Stimulated activated CD4-positive, alpha-beta T cell treated with anti-CD3 and anti-CD28 coated beads, Interleukin-12 subunit alpha, Interleukin-12 subunit beta, amount 100 ng/mL, for 4 hours (primary cell): Measurements from ENCODE around the gene EVI5.

Experiments used
- DNase-seq: peaks from one replicate; pipeline ENCODE4 v3.0.0-alpha.2; 2020

EVI5 gene

GRCh38 chr1:92504291-92505014 lies 280.5 kb downstream of the EVI5 start:
- no peak for DNase-seq

- DNase-seq = no peak
Observed at GRCh38 chr1:92503926-92504285, 281.0 kb downstream of the EVI5 start.

- no peak for DNase-seq
Observed at GRCh38 chr1:92503043-92503925, 281.6 kb downstream of the EVI5 start.

GRCh38 chr1:92502247-92502646 lies 282.7 kb downstream of the EVI5 start:
- no peak for DNase-seq

GRCh38 chr1:92500552-92500951 lies 284.4 kb downstream of the EVI5 start:
- no peak for DNase-seq

DNA sequence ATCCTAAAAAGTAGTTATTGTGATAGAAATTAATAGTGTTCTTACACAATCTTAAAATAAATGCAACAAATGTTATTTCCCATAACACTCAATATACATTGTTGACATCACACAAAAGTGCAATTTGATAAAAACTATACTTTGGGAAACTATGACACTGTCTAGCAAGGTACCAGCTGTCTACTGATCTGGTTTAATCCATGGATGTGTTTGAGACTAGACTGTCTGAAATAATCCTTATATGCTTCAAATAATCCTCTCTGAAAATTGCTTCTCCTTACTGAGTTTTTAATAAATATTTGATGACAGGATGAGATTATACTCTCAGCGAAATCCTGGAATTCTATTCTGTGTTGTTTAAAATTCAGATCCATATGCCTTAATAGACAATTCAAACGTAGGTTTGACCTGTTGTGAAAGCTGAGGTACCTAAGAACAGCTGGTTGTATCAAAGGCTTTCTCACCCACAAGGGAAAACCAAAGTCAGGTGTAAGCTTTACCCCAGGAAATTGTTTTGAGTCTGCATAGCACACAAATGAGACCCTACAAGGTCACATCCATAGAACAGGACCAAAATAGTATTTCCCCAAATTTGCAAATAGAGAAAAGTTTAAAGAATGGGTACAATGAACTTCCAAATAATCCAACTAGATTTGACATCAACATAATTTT lies 289.4 kb downstream of the EVI5 start:
- DNase-seq = no peak

GRCh38 chr1:92494485-92495141 lies 290.3 kb downstream of the EVI5 start:
- no peak for DNase-seq

- DNase-seq = no peak
Observed at GRCh38 chr1:92493139-92493538, 291.8 kb downstream of the EVI5 start.

DNA sequence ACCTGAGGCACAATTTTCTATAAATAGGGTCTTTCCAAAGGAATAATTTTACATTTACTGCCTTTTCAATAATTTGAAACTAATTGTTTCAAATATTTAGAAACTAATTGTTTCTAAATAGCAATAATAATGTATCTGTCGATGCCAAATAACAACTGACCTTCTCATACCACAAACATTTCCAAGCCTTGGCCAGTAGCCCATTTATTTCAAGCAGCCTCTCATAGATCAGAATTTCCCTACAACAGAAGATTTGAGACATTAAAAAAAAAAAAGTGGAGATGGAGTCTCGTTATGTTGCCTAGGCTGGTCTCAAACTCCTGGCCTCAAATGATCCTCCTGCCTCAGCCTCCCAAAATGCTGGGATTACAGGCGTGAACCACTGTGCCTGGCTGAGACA lies 296.1 kb downstream of the EVI5 start:
- DNase-seq = no peak

DNA sequence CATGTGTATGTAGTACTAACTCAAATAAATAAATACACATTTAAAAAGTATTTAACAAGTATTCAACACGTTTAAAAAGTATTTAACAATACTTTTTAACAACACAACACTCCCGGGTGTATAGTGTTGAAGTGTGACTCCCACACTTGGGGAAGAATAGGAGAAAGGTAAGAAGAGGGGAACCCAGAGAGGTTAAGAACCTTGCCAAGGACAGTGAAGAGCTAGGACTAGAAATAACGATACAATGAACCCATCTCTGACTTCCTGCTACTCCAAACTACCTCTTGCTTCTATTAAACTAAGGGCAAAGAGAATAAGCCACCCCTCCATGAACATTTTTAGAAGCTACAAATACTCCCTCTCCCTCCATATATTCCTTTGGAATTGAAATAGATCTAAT lies 296.5 kb downstream of the EVI5 start:
- DNase-seq = no peak

GRCh38 chr1:92487078-92487605 lies 297.8 kb downstream of the EVI5 start:
- no peak for DNase-seq

GRCh38 chr1:92486251-92487077 lies 298.4 kb downstream of the EVI5 start, which contains the start of gene GFI1:
GFI1 (minus strand) TSS chr1:92486925; CDS start chr1:92483487, 3,438 bp downstream.
- DNase-seq = peak; percentile 65

- peak; percentile 87 for DNase-seq
Observed at GRCh38 chr1:92485381-92486250, 299.3 kb downstream of the EVI5 start.

DNA sequence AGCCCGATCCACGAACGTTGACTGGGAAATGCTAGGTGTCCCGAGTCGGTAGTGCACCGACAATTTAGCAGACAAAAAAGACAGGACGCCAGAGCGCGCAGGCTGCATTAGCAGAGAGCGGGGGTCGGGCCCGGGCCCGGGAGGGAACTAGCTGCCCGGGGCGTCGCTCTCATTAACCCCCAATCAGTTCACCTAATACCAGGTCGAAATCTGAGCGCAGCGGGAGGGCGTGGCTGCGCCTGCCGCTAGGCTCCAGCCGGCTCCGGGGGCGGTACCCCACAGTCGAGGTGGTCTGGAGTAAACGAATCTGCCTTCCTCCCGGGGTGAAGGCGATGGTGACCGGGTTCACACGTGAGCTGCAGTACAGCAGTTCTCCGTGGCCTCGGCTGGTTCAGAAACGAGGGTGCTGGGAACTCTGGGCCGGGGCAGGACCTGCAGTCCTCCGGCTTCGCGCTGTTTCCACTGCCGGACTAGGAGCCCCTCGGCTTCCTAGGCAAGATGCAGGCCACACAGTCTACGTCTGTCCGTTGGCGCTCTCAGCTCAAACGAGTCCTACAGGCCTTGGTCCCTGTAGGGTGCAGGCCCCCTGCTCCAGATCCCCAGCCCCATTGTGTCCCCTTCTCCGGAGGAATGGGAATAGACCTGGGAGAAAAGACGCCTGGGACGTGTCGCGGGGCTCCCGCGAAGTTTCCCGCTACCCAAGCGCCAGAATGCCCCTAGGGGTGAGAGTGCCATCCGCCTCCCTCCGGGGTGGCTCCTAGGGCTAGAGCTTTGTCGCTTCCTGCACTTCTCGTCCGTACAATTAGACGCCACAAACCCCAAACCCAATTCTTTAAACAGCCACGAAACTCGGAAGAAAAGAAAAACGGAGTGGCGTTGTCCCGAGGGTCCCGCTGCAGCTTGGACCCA lies 300.2 kb downstream of the EVI5 start:
- peak; percentile 76 for DNase-seq

DNA sequence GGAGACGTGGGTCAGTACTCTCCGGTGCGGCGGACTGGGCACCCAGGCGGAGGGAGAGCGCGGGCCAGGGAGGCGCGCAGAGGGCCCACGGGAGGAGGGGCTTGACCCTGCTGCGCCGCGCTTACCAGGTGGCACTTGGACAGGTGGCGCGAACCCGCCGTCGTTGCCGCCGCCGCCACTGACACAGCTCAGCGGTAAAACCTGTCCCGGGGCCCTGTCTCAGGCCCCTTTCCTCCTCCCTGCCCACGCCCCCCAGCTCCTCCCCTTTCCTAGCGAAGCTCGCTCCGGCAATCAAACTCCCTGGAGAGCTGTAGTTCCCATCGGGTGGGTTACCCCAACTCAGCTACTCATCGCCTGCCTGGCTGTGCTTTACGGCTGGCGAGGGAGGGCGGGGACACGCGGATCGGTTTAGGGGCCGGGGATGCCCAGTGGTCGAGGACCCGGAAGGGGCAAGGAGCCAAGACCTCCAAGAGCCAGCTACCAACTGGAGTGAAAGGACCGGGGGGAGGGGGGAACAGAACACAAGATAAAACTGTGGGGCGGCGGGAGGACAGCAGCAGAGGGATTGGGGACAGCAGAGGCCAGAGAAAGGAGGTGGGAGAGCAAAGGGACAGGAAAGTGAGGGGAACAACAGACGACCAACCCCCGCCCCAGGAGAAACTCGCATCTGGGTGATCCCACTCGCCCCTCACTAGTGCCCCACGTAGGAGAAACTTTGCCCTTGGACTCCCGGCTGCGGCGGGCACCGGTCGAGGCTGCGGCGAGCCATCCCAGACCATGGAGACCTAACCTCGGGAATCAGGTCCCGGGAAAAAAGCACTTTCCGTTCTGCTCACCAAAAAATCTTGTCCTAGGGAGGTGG lies 301.1 kb downstream of the EVI5 start:
- peak; percentile 77 for DNase-seq

DNA sequence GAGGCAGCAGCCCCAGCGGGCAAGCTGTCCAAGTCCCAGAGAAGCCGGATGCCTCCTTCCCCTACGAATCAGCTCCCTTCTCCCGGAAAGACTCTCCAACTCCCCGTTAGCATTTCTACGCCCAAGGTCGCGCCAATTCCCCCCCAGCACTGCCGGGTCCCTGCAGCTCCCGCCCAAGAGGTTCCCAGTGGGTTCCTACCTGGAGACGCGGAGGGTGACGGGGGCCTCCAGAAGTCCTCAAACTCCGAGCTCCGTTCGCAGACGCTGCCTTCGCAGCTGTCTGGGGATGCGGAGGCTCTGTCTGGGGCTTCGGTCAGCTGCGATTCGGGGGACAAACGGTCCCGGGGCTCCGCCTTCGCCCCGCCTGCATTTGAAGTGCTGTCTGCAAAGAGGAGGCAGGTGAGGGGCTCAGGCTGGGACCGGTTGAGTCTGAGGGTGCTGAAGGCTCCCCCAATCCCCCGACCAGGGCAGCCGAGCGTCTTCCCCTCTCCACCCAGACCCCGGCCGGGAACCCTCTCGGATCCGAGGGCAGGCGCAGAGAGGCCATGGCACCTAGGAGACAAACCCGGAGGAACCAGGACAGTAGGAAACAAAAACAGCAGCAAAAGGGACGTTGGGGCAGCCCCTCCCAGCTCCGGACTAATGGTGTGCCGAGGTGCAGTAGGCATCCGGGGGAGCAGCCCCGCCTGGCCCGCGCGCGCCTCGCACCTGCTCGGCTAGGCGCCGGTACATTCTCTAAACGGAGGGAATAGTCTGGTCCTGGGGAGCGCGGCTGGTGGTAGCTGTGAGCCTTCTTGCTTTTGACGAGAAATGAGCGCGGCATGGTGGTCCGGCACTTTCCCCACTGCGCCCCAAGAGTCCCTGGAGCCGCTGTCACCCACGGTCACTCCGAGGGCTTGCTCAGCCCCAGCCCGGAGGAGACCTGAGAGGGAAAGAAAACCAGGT lies 302.0 kb downstream of the EVI5 start:
- peak; percentile 39 for DNase-seq

- no peak for DNase-seq
Observed at GRCh38 chr1:92481971-92482664, 302.8 kb downstream of the EVI5 start.
